Measurements from ENCODE around the gene CISD3.
A peak's percentile ranks its signal among the peaks of the same experiment; 100 is the strongest.

CISD3 gene

GRCh38 chr17:38745545-38745944, 15.4 kb downstream of the CISD3 start:
- H3K9ac ChIP-seq (ENCODE audit: low read length): no peak overlapping the region
- H3K4me3 ChIP-seq (ENCODE audit: low read length): no peak overlapping the region
- no peak overlapping the region for H3K27ac ChIP-seq (ENCODE audit: low read depth, low read length)
- peaks cover 2% of the 10 kb centered on the region for H3K27me3 ChIP-seq (ENCODE audit: control insufficient read depth, insufficient read depth, low read length)
- H3K4me1 ChIP-seq (ENCODE audit: control insufficient read depth, insufficient read depth, low read length): peaks cover 23% of the 10 kb centered on the region
- H3K36me3 ChIP-seq (ENCODE audit: control insufficient read depth, insufficient read depth, low read length): no peaks in the 10 kb centered on the region

DNA sequence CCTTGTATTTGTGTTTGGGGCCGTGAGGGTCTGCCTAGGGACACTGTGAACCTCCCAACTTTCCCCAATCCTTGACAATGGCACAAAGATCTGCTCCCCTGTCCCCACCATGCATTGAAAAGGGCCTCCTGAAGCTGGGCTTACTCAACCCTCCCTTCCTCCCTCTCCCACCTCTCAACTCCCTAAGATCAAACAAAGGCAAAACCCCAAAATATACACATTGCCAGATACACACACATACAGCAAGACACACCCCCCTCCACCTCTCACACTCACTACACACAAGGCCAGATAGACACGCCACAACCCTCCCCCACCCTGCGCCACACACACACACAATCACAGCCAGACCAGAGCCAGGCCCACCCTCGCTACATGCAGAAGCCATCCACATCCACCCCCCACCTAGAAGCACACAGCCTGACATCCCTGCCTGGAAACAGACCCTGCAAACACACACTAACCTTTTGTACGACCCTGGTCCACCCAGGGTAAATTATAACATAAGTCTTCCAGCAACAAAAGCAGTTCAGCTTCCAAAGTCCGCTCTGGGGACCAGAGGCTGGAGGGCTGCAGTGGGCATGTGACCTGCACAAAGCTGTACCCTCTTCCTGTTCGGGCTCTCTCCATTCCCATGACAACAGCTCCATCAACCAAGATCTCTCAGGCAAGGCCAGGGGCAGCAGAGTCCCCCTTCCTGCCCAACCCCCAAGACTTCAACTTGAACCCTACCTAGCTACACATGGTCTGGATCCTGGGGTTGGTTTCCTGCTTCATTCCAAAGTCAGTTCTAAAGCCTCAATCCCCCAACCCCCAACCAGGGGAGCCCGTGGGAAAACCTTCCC, 16.1 kb downstream of the CISD3 start:
- Histone ChIP-seq H3K27me3 (ENCODE audit: control insufficient read depth, insufficient read depth, low read length) (peaks cover 2% of the 10 kb centered on the region), H3K4me1 (ENCODE audit: control insufficient read depth, insufficient read depth, low read length) (peaks cover 17% of the 10 kb centered on the region), H3K27ac (ENCODE audit: low read depth, low read length) (no peak overlapping the region), H3K9ac (ENCODE audit: low read length) (no peak overlapping the region), H3K4me3 (ENCODE audit: low read length) (peak overlapping the region; percentile 17), H3K36me3 (ENCODE audit: control insufficient read depth, insufficient read depth, low read length) (no peaks in the 10 kb centered on the region)

- peak overlapping the region; percentile 57 for H3K27ac ChIP-seq (ENCODE audit: low read depth, low read length)
- peaks cover 2% of the 10 kb centered on the region for H3K27me3 ChIP-seq (ENCODE audit: control insufficient read depth, insufficient read depth, low read length)
- peak overlapping the region; percentile 81 for H3K4me3 ChIP-seq (ENCODE audit: low read length)
- H3K9ac ChIP-seq (ENCODE audit: low read length): no peak overlapping the region
- H3K4me1 ChIP-seq (ENCODE audit: control insufficient read depth, insufficient read depth, low read length): peaks cover 10% of the 10 kb centered on the region
- no peaks in the 10 kb centered on the region for H3K36me3 ChIP-seq (ENCODE audit: control insufficient read depth, insufficient read depth, low read length)
Measured at GRCh38 chr17:38746849-38747462, 16.8 kb downstream of the CISD3 start.

DNA sequence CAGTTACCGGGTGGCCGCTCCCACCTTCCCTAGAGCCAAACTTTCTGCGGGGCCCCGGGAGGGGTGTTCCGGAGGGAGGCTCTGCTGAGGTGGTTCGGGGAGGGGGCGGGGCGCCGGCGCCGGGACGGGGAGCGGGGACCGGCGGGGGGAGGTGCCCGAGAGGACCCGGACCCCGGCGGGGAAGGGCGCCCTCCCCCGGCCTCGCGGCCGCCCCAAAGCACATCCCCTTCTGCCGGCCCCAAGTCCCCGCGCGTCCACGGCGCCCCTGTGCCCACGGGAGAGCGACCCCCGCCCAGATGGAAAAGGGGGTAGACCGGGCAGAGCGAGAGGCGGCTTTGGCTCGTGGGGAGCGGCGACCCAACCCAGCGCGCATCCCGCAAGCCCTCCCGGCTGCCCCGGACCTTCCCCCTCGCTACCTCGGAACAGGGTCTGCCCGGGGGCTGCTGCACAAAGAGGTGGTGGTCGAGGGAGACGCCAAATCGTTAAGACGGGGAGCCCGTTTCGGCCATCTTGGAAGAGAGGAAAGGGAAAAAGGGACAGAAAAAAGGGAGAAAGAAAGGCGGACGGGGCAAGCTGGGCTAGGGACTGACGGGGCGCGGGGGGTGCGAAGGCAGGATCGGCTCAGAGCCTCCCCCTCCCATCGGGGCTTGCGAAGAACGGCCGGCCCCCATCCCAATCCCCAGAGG, 17.5 kb downstream of the CISD3 start:
- peak overlapping the region; percentile 81 for H3K4me3 ChIP-seq (ENCODE audit: low read length)
- no peaks in the 10 kb centered on the region for H3K36me3 ChIP-seq (ENCODE audit: control insufficient read depth, insufficient read depth, low read length)
- peak overlapping the region; percentile 63 for H3K9ac ChIP-seq (ENCODE audit: low read length)
- H3K27ac ChIP-seq (ENCODE audit: low read depth, low read length): peak overlapping the region; percentile 75
- peaks cover 4% of the 10 kb centered on the region for H3K4me1 ChIP-seq (ENCODE audit: control insufficient read depth, insufficient read depth, low read length)
- peaks cover 2% of the 10 kb centered on the region for H3K27me3 ChIP-seq (ENCODE audit: control insufficient read depth, insufficient read depth, low read length)

- peak within 1 kb of the TSS; percentile 81 for H3K4me3 ChIP-seq (ENCODE audit: low read length)
- H3K4me1 ChIP-seq (ENCODE audit: control insufficient read depth, insufficient read depth, low read length): no peaks in the 10 kb centered on the region
Measured at GRCh38 chr17:38748149-38748891, 18.2 kb downstream of the CISD3 start, which contains the start of gene PCGF2. Gene PCGF2, minus strand, starts transcription at chr17:38748336. Its CDS starts 7,934 bp downstream, at chr17:38740402.

GRCh38 chr17:38748892-38749222, 18.7 kb downstream of the CISD3 start:
- Histone ChIP-seq H3K4me3 (ENCODE audit: low read length) (peak overlapping the region; percentile 76), H3K4me1 (ENCODE audit: control insufficient read depth, insufficient read depth, low read length) (no peaks in the 10 kb centered on the region), H3K9ac (ENCODE audit: low read length) (peak overlapping the region; percentile 32), H3K27ac (ENCODE audit: low read depth, low read length) (peak overlapping the region; percentile 72), H3K36me3 (ENCODE audit: control insufficient read depth, insufficient read depth, low read length) (peaks cover under 1% of the 10 kb centered on the region), H3K27me3 (ENCODE audit: control insufficient read depth, insufficient read depth, low read length) (peaks cover 2% of the 10 kb centered on the region)

More at GRCh38 chr17:38748149-38748891, 18.2 kb downstream of the CISD3 start, which contains the start of gene PCGF2:
- H3K27me3 ChIP-seq (ENCODE audit: control insufficient read depth, insufficient read depth, low read length): peaks cover 2% of the 10 kb centered on the region
- peak within 1 kb of the TSS; percentile 75 for H3K27ac ChIP-seq (ENCODE audit: low read depth, low read length)
- H3K9ac ChIP-seq (ENCODE audit: low read length): peak within 1 kb of the TSS; percentile 63
- no peaks in the 10 kb centered on the region for H3K36me3 ChIP-seq (ENCODE audit: control insufficient read depth, insufficient read depth, low read length)

- Histone ChIP-seq H3K4me3 (ENCODE audit: low read length) (peak overlapping the region; percentile 76), H3K27me3 (ENCODE audit: control insufficient read depth, insufficient read depth, low read length) (peaks cover 2% of the 10 kb centered on the region), H3K36me3 (ENCODE audit: control insufficient read depth, insufficient read depth, low read length) (peaks cover 3% of the 10 kb centered on the region), H3K9ac (ENCODE audit: low read length) (peak overlapping the region; percentile 32), H3K4me1 (ENCODE audit: control insufficient read depth, insufficient read depth, low read length) (no peaks in the 10 kb centered on the region), H3K27ac (ENCODE audit: low read depth, low read length) (peak overlapping the region; percentile 72)
Measured at GRCh38 chr17:38749223-38750043, 19.3 kb downstream of the CISD3 start.

GRCh38 chr17:38750044-38750311, 19.8 kb downstream of the CISD3 start:
- peaks cover 2% of the 10 kb centered on the region for H3K27me3 ChIP-seq (ENCODE audit: control insufficient read depth, insufficient read depth, low read length)
- H3K36me3 ChIP-seq (ENCODE audit: control insufficient read depth, insufficient read depth, low read length): peaks cover 5% of the 10 kb centered on the region
- no peaks in the 10 kb centered on the region for H3K4me1 ChIP-seq (ENCODE audit: control insufficient read depth, insufficient read depth, low read length)
- peak overlapping the region; percentile 76 for H3K4me3 ChIP-seq (ENCODE audit: low read length)
- no peak overlapping the region for H3K27ac ChIP-seq (ENCODE audit: low read depth, low read length)
- H3K9ac ChIP-seq (ENCODE audit: low read length): no peak overlapping the region

DNA sequence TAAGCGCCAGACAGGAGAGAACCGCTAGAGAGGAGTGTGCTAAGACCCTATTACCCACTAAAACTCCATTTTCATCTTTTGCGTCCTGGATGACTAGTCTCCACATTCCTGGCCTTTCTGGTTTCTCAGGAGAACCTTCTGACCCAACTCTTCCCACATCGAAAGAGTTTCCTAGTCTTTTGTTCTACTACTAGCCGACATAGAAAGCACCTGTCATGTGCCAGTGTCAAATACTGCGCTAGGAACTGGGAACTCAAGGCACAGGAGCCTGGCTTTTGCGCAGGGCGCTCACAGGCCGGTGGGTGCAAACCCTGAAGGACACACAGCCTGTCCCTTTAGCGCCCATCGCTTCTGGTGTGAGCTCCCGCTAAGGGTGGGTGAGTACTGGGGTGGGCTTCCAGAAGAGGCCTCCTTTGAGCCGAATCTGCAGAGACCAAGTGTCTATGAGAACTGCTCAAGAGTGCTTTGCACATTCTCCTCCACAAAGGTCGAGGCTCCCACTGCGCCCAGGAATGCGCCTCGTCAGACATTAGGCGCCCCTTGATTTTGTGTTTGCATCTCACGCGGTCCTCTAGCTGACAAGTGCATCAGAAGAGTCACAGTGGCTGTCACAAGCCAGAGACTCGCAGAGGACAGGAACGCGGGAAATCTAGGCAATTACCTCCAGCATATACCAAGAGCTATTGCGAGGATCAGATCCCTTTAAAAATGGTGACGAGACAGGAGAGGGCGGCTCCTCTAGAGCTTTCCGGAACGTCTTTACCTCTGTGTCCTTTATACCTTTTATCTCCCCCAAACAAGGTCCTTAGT, 20.4 kb downstream of the CISD3 start:
- Histone ChIP-seq H3K36me3 (ENCODE audit: control insufficient read depth, insufficient read depth, low read length) (peaks cover 6% of the 10 kb centered on the region), H3K27me3 (ENCODE audit: control insufficient read depth, insufficient read depth, low read length) (peaks cover 2% of the 10 kb centered on the region), H3K27ac (ENCODE audit: low read depth, low read length) (no peak overlapping the region), H3K4me1 (ENCODE audit: control insufficient read depth, insufficient read depth, low read length) (no peaks in the 10 kb centered on the region), H3K9ac (ENCODE audit: low read length) (no peak overlapping the region), H3K4me3 (ENCODE audit: low read length) (peak overlapping the region; percentile 76)

DNA sequence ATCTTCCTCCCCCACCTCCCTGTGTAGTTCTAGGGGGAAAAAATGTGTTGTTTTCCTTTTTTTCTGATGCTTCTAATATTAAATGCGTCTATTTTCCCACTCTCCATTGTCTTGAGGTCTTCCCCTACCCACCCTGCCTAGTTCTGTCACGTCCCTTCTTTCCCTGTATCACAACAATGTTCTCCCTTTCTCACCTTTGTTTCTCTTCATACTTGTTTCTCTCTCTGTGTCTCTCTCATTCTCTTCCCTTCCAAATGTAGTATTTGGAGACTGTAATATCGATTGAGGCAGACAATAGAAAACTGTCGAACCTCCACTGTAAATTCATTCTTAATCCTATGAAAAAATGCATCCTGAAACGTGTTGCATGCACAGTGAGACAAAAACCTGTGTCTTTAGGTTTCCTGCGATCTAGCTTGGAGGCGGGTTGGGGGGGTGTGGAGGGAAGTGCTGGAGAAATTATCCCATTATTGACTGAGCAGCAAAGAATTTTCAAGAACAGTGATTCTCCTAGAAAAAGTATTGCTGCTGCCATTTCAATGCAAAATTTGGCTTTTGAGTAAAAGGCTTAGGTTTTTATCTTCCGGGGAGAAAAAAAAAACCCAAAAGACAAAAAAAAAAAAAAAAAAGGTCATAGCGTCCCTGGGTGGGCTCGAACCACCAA, 21.1 kb downstream of the CISD3 start:
- peak overlapping the region; percentile 44 for H3K4me3 ChIP-seq (ENCODE audit: low read length)
- H3K27me3 ChIP-seq (ENCODE audit: control insufficient read depth, insufficient read depth, low read length): peaks cover 2% of the 10 kb centered on the region
- H3K9ac ChIP-seq (ENCODE audit: low read length): no peak overlapping the region
- peaks cover 11% of the 10 kb centered on the region for H3K36me3 ChIP-seq (ENCODE audit: control insufficient read depth, insufficient read depth, low read length)
- H3K27ac ChIP-seq (ENCODE audit: low read depth, low read length): peak overlapping the region; percentile 65
- H3K4me1 ChIP-seq (ENCODE audit: control insufficient read depth, insufficient read depth, low read length): no peaks in the 10 kb centered on the region
